ENCODE measurements around the gene RNF128.
A peak's percentile ranks its signal among the peaks of the same experiment; 100 is the strongest.

The RNF128 gene

GRCh38 chrX:106726485-106727437 is at the start of gene RNF128:
RNF128 (plus strand) TSS chrX:106726701; CDS start chrX:106726914, 213 bp downstream.
- Histone ChIP-seq H3K4me3 (ENCODE audit: low read length) (peak within 1 kb of the TSS; percentile 77), H3K9ac (ENCODE audit: low read length) (peak within 1 kb of the TSS; percentile 26), H3K4me1 (ENCODE audit: control insufficient read depth, low read depth, low read length) (peaks cover 5% of the 10 kb centered on the region), H3K36me3 (ENCODE audit: control insufficient read depth, low read depth, low read length) (no peaks in the 10 kb centered on the region), H3K27ac (ENCODE audit: low read length) (no peak within 1 kb of the TSS), H3K9me3 (ENCODE audit: control insufficient read depth, low read depth, low read length) (no peaks in the 10 kb centered on the region), H3K27me3 (ENCODE audit: control insufficient read depth, insufficient read depth, low read length) (peaks cover 56% of the 10 kb centered on the region)

- H3K36me3 ChIP-seq (ENCODE audit: control insufficient read depth, low read depth, low read length), result no peaks in the 10 kb centered on the region
- H3K9me3 ChIP-seq (ENCODE audit: control insufficient read depth, low read depth, low read length), result no peaks in the 10 kb centered on the region
- H3K4me1 ChIP-seq (ENCODE audit: control insufficient read depth, low read depth, low read length), result no peaks in the 10 kb centered on the region
- no peak overlapping the region for H3K27ac ChIP-seq (ENCODE audit: low read length)
- no peaks in the 10 kb centered on the region for H3K27me3 ChIP-seq (ENCODE audit: control insufficient read depth, insufficient read depth, low read length)
- H3K9ac ChIP-seq (ENCODE audit: low read length), result no peak overlapping the region
- H3K4me3 ChIP-seq (ENCODE audit: low read length), result no peak overlapping the region
Observed at GRCh38 chrX:106680716-106681115, 45.8 kb upstream of the RNF128 start.

GRCh38 chrX:106684207-106684606 is 42.3 kb upstream of the RNF128 start:
- H3K27ac ChIP-seq (ENCODE audit: low read length), result no peak overlapping the region
- H3K9me3 ChIP-seq (ENCODE audit: control insufficient read depth, low read depth, low read length), result no peaks in the 10 kb centered on the region
- H3K36me3 ChIP-seq (ENCODE audit: control insufficient read depth, low read depth, low read length), result no peaks in the 10 kb centered on the region
- no peak overlapping the region for H3K9ac ChIP-seq (ENCODE audit: low read length)
- no peaks in the 10 kb centered on the region for H3K4me1 ChIP-seq (ENCODE audit: control insufficient read depth, low read depth, low read length)
- H3K27me3 ChIP-seq (ENCODE audit: control insufficient read depth, insufficient read depth, low read length), result no peaks in the 10 kb centered on the region
- H3K4me3 ChIP-seq (ENCODE audit: low read length), result no peak overlapping the region

- no peaks in the 10 kb centered on the region for H3K27me3 ChIP-seq (ENCODE audit: control insufficient read depth, insufficient read depth, low read length)
- no peak overlapping the region for H3K4me3 ChIP-seq (ENCODE audit: low read length)
- no peak overlapping the region for H3K9ac ChIP-seq (ENCODE audit: low read length)
- H3K4me1 ChIP-seq (ENCODE audit: control insufficient read depth, low read depth, low read length), result no peaks in the 10 kb centered on the region
- no peaks in the 10 kb centered on the region for H3K36me3 ChIP-seq (ENCODE audit: control insufficient read depth, low read depth, low read length)
- H3K9me3 ChIP-seq (ENCODE audit: control insufficient read depth, low read depth, low read length), result no peaks in the 10 kb centered on the region
- H3K27ac ChIP-seq (ENCODE audit: low read length), result no peak overlapping the region
Observed at GRCh38 chrX:106692425-106693065, 34.0 kb upstream of the RNF128 start.

GRCh38 chrX:106696502-106696901 is 30.0 kb upstream of the RNF128 start:
- Histone ChIP-seq H3K9me3 (ENCODE audit: control insufficient read depth, low read depth, low read length) (no peaks in the 10 kb centered on the region), H3K36me3 (ENCODE audit: control insufficient read depth, low read depth, low read length) (no peaks in the 10 kb centered on the region), H3K27ac (ENCODE audit: low read length) (no peak overlapping the region), H3K9ac (ENCODE audit: low read length) (no peak overlapping the region), H3K4me1 (ENCODE audit: control insufficient read depth, low read depth, low read length) (no peaks in the 10 kb centered on the region), H3K27me3 (ENCODE audit: control insufficient read depth, insufficient read depth, low read length) (no peaks in the 10 kb centered on the region), H3K4me3 (ENCODE audit: low read length) (no peak overlapping the region)

- Histone ChIP-seq H3K4me1 (ENCODE audit: control insufficient read depth, low read depth, low read length) (no peaks in the 10 kb centered on the region), H3K27me3 (ENCODE audit: control insufficient read depth, insufficient read depth, low read length) (no peaks in the 10 kb centered on the region), H3K36me3 (ENCODE audit: control insufficient read depth, low read depth, low read length) (no peaks in the 10 kb centered on the region), H3K27ac (ENCODE audit: low read length) (no peak overlapping the region), H3K4me3 (ENCODE audit: low read length) (no peak overlapping the region), H3K9me3 (ENCODE audit: control insufficient read depth, low read depth, low read length) (no peaks in the 10 kb centered on the region), H3K9ac (ENCODE audit: low read length) (no peak overlapping the region)
Observed at GRCh38 chrX:106698693-106699092, 27.8 kb upstream of the RNF128 start.

- no peaks in the 10 kb centered on the region for H3K4me1 ChIP-seq (ENCODE audit: control insufficient read depth, low read depth, low read length)
- H3K9ac ChIP-seq (ENCODE audit: low read length), result no peak overlapping the region
- no peaks in the 10 kb centered on the region for H3K36me3 ChIP-seq (ENCODE audit: control insufficient read depth, low read depth, low read length)
- no peak overlapping the region for H3K4me3 ChIP-seq (ENCODE audit: low read length)
- no peaks in the 10 kb centered on the region for H3K9me3 ChIP-seq (ENCODE audit: control insufficient read depth, low read depth, low read length)
- no peak overlapping the region for H3K27ac ChIP-seq (ENCODE audit: low read length)
- H3K27me3 ChIP-seq (ENCODE audit: control insufficient read depth, insufficient read depth, low read length), result no peaks in the 10 kb centered on the region
Observed at GRCh38 chrX:106702636-106703035, 23.9 kb upstream of the RNF128 start.

- H3K9ac ChIP-seq (ENCODE audit: low read length), result no peak overlapping the region
- H3K27me3 ChIP-seq (ENCODE audit: control insufficient read depth, insufficient read depth, low read length), result no peaks in the 10 kb centered on the region
- no peak overlapping the region for H3K4me3 ChIP-seq (ENCODE audit: low read length)
- H3K36me3 ChIP-seq (ENCODE audit: control insufficient read depth, low read depth, low read length), result no peaks in the 10 kb centered on the region
- no peaks in the 10 kb centered on the region for H3K9me3 ChIP-seq (ENCODE audit: control insufficient read depth, low read depth, low read length)
- no peak overlapping the region for H3K27ac ChIP-seq (ENCODE audit: low read length)
- no peaks in the 10 kb centered on the region for H3K4me1 ChIP-seq (ENCODE audit: control insufficient read depth, low read depth, low read length)
Observed at GRCh38 chrX:106706466-106706865, 20.0 kb upstream of the RNF128 start.

- no peak overlapping the region for H3K4me3 ChIP-seq (ENCODE audit: low read length)
Observed at GRCh38 chrX:106707771-106708454, 18.6 kb upstream of the RNF128 start.

GRCh38 chrX:106710771-106711170 is 15.7 kb upstream of the RNF128 start:
- Histone ChIP-seq H3K9me3 (ENCODE audit: control insufficient read depth, low read depth, low read length) (no peaks in the 10 kb centered on the region), H3K4me1 (ENCODE audit: control insufficient read depth, low read depth, low read length) (no peaks in the 10 kb centered on the region), H3K9ac (ENCODE audit: low read length) (no peak overlapping the region), H3K27ac (ENCODE audit: low read length) (no peak overlapping the region), H3K27me3 (ENCODE audit: control insufficient read depth, insufficient read depth, low read length) (no peaks in the 10 kb centered on the region), H3K36me3 (ENCODE audit: control insufficient read depth, low read depth, low read length) (no peaks in the 10 kb centered on the region), H3K4me3 (ENCODE audit: low read length) (no peak overlapping the region)

More at GRCh38 chrX:106707771-106708454, 18.6 kb upstream of the RNF128 start:
- Histone ChIP-seq H3K9ac (ENCODE audit: low read length) (no peak overlapping the region), H3K9me3 (ENCODE audit: control insufficient read depth, low read depth, low read length) (no peaks in the 10 kb centered on the region), H3K4me1 (ENCODE audit: control insufficient read depth, low read depth, low read length) (no peaks in the 10 kb centered on the region), H3K27me3 (ENCODE audit: control insufficient read depth, insufficient read depth, low read length) (no peaks in the 10 kb centered on the region), H3K27ac (ENCODE audit: low read length) (no peak overlapping the region), H3K36me3 (ENCODE audit: control insufficient read depth, low read depth, low read length) (no peaks in the 10 kb centered on the region)

- H3K27ac ChIP-seq (ENCODE audit: low read length), result no peak overlapping the region
Observed at GRCh38 chrX:106711375-106711774, 15.1 kb upstream of the RNF128 start.

More at GRCh38 chrX:106711375-106711774, 15.1 kb upstream of the RNF128 start:
- Histone ChIP-seq H3K4me1 (ENCODE audit: control insufficient read depth, low read depth, low read length) (no peaks in the 10 kb centered on the region), H3K9me3 (ENCODE audit: control insufficient read depth, low read depth, low read length) (no peaks in the 10 kb centered on the region), H3K27me3 (ENCODE audit: control insufficient read depth, insufficient read depth, low read length) (no peaks in the 10 kb centered on the region), H3K9ac (ENCODE audit: low read length) (no peak overlapping the region), H3K4me3 (ENCODE audit: low read length) (no peak overlapping the region), H3K36me3 (ENCODE audit: control insufficient read depth, low read depth, low read length) (no peaks in the 10 kb centered on the region)

Data from iPS-18a (cell line).